Lower lobe of right lung (tissue), 2 donors: ENCODE data around the gene PTGR2. TPM values are rescaled to one million over a fixed set of nuclear protein-coding genes. Genes with fewer than 3 reads are reported as not detected.

Source experiments
- ATAC-seq, 2 donors: fragments of 200-7000 bp; cut with Tn5 transposase; one replicate each; pipeline ENCODE4 v1.9.1; 2020 to 2022; ENCODE audit warnings: mild to moderate bottlenecking in 2 of 2, moderate library complexity in 2 of 2
- DNase-seq: peaks from one replicate; pipeline ENCODE4 v3.0.0-alpha.2; 2020
- H3K27ac ChIP-seq: fragments of 200-600 bp; one replicate; pipeline ENCODE4 v1.8.0; 2022
- H3K27me3 ChIP-seq: fragments of 200-600 bp; one replicate; pipeline ENCODE4 v1.8.0; 2022; ENCODE audit warnings: low read depth
- H3K36me3 ChIP-seq: fragments of 200-600 bp; one replicate; pipeline ENCODE4 v1.8.0; 2022; ENCODE audit warnings: mild to moderate bottlenecking
- H3K4me1 ChIP-seq: fragments of 200-600 bp; one replicate; pipeline ENCODE4 v1.8.0; 2022
- H3K4me3 ChIP-seq: fragments of 200-600 bp; one replicate; pipeline ENCODE4 v1.8.0; 2022; ENCODE audit warnings: mild to moderate bottlenecking
- H3K9me3 ChIP-seq: fragments of 200-600 bp; one replicate; pipeline ENCODE4 v1.8.0; 2022
- CTCF ChIP-seq: fragments of 200-600 bp; IDR thresholded peaks from one replicate; pipeline ENCODE4 v1.8.0; 2022; ENCODE audit warnings: antibody characterized with exemption, mild to moderate bottlenecking
- intact Hi-C: fragments of 100-400 bp; cut with DNase I; formaldehyde crosslinking; loops from one replicate; pipeline ENCODE4 v1.11.0; 2022
- total RNA-seq: library from RNA; stranded (reverse); fragmentation: NEBNext Ultra II Directional; extraction: Animal tissue kit (Norgen Biotek cat#: 25700); gene quantifications from one replicate; pipeline ENCODE4 v1.2.1, GENCODE V29; 2021
- donor health status: DM: no; HTN: yes; CAD: no; lungs with severe emphysema.

PTGR2 gene
- total RNA-seq, 1 donor from 2014 or later = 10.8 TPM

- peak; percentile 35 to 52 for ATAC-seq
These were observed 41.0 kb upstream of the PTGR2 start for GRCh38 chr14:73810478-73811163.

GRCh38 chr14:73811164-73811503 lies 40.5 kb upstream of the PTGR2 start:
- Histone ChIP-seq H3K4me1 (peaks cover 11% of the 10 kb centered on the region), H3K4me3 (no peak overlapping the region), H3K36me3 (no peaks in the 10 kb centered on the region), H3K27ac (no peak overlapping the region), H3K9me3 (no peaks in the 10 kb centered on the region), H3K27me3 (no peaks in the 10 kb centered on the region)
- no peak for DNase-seq
- no peak for ATAC-seq
- intact Hi-C loops = no loop called here
- no peak for TF ChIP-seq CTCF

More at GRCh38 chr14:73810478-73811163, 41.0 kb upstream of the PTGR2 start:
- DNase-seq = no peak
- Histone ChIP-seq H3K27me3 (no peaks in the 10 kb centered on the region), H3K9me3 (no peaks in the 10 kb centered on the region), H3K27ac (no peak overlapping the region), H3K36me3 (no peaks in the 10 kb centered on the region), H3K4me3 (no peak overlapping the region), H3K4me1 (peaks cover 11% of the 10 kb centered on the region)
- TF ChIP-seq CTCF = no peak
- intact Hi-C loops = no loop called here

- no peaks in the 10 kb centered on the region for H3K27me3 ChIP-seq
- intact Hi-C loops = no loop called here
- DNase-seq (no peak), ATAC-seq (no peak)
- H3K4me1 ChIP-seq = peaks cover 11% of the 10 kb centered on the region
- no peak for TF ChIP-seq CTCF
- no peaks in the 10 kb centered on the region for H3K9me3 ChIP-seq
- H3K36me3 ChIP-seq = no peaks in the 10 kb centered on the region
- H3K4me3 ChIP-seq = no peak overlapping the region
- H3K27ac ChIP-seq = no peak overlapping the region
These were observed 37.5 kb upstream of the PTGR2 start for GRCh38 chr14:73814153-73814552.

- ATAC-seq = no peak
- DNase-seq = no peak
- intact Hi-C loops = no loop called here
- no peak for TF ChIP-seq CTCF
- no peaks in the 10 kb centered on the region for H3K9me3 ChIP-seq
- no peak overlapping the region for H3K4me3 ChIP-seq
- H3K27me3 ChIP-seq = no peaks in the 10 kb centered on the region
- H3K36me3 ChIP-seq = no peaks in the 10 kb centered on the region
- no peak overlapping the region for H3K27ac ChIP-seq
- peaks cover 4% of the 10 kb centered on the region for H3K4me1 ChIP-seq
These were observed 35.8 kb upstream of the PTGR2 start for GRCh38 chr14:73815849-73816248.

- intact Hi-C loops = no loop called here
- no peak for ATAC-seq
- DNase-seq = no peak
- Histone ChIP-seq H3K4me3 (no peak overlapping the region), H3K4me1 (no peaks in the 10 kb centered on the region), H3K27ac (no peak overlapping the region), H3K36me3 (no peaks in the 10 kb centered on the region), H3K27me3 (no peaks in the 10 kb centered on the region), H3K9me3 (no peaks in the 10 kb centered on the region)
- TF ChIP-seq CTCF = no peak
These were observed 35.2 kb upstream of the PTGR2 start for GRCh38 chr14:73816393-73816816.
